ENCODE measurements around the gene IL1RL2.

DNA sequence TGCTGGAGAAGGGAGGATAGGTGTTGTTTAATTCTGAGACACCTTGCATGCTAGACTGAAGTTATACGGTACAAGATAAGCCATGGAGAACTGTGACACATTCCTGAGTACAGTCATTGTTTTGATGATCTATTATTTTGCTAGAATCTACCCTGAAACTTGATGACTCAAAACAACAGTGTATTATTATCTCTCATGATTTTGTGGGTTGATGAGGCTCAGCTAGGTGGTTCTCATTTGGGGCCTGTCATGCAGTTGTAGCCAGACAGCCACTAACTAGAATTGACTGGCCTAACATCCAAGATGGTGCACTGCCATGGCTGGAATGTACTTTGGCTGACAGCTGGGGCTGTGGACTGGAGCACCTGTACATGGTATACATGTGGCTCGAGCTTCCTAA is 49.7 kb upstream of the IL1RL2 start:
- TF ChIP-seq POLR2AphosphoS5 (IDR thresholded peaks at IDR 0.05; ENCODE audit: low read depth, low read length): no peak
- TF ChIP-seq POLR2A (IDR thresholded peaks at IDR 0.05; ENCODE audit: low read depth, low read length): no peak
- no peak for TF ChIP-seq TAF1 (IDR thresholded peaks at IDR 0.05; ENCODE audit: borderline replicate concordance, low read depth, low read length)
